Fibroblast of skin of back (primary cell): ENCODE data around the gene LSM3.

Experiments used
- DNase-seq: peaks from one replicate; pipeline ENCODE4 v3.0.0-alpha.2; 2013

The LSM3 gene

GRCh38 chr3:14242490-14243311, 64.1 kb downstream of the LSM3 start:
- DNase-seq = no peak

- no peak for DNase-seq
Measured at GRCh38 chr3:14243782-14244181, 65.2 kb downstream of the LSM3 start.

DNA sequence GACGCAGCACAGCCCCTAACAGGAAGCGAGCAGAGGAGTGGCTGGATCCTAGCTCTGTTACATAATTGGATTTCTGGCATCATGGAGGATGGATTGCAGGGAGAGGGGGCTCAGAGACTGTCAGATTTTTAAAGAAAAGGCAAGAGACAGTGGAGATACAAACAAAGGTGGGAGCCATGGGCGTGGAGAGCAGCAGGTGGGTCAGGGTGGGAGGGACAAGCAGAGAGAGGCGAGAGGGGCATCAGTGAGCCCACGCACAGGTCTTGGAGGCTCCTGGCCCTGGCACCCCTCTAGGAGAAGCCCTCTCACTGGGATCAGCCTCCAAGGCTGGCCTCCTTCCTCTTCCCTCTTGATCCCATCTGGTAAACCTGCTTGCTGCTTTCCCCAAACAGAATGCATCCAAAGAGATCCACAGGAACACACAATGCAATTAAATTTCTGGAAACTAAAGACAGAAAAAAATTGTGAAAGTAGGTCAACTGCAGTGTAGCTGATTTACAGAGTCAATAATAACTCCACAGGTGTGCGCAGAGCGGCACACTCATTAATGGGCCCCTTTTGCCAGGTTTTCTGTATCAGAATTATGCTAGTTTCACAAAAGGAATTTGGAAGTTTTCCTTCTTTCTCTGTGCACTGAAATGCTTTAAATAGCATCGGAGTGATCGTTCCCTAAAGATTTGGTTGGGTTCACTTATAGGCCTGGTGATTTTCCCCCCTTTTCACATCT, 66.1 kb downstream of the LSM3 start:
- DNase-seq = no peak

DNA sequence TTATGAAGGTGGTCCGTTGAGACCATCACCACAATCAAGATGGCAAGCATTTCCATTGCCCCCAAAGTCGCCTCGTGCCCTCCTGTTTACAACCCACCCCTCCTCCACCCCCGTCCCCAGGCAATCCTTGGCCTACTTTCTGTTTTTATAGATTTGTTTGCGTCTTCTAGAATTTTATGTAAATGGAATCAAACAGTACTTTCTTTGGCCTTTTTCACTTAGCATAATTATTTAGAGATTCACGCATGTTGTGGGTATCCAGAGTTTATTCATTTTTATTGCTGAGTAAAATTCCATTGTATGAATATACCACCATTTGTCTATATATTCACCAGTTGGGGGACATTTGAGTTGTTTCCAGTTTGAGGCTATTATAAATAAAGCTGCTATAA, 66.6 kb downstream of the LSM3 start:
- DNase-seq = no peak

DNA sequence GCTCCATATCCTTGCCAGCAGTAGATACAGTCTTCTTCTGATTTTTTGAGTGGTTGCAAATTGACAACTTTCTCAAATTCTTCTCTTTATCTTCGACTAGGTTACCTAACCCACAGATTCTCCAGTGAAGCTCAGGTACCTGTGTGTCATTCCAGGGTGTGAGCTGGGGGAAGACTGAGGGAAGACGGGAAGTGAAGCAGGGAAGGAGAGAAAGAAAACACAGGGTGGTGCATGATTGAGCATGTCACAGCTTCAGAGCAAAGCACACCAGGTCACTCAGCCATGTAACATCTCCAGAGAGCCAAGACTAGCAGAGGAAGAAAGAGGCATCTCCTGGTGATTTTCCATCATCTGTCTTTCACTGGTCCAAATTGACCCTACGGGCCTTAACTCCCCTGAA, 67.2 kb downstream of the LSM3 start:
- no peak for DNase-seq

DNA sequence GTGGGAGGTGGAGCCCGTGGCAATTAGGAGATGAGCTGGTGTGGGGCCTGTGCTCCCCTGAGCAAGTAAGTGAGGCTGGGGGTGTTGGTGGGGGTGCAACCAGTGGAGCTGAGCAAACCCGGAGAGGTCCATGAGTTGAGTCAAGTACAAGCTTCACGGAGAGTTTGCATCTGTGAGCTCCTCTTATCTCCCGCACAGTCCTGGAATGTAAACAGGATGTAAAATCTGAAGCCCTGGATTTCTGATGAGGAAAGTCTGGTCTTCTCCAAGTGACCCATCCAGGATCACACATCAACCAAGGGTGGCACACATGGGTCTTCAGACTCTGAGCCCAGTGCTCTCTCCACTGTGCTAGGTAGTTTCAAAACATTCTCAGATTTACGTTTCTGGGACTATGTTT, 67.8 kb downstream of the LSM3 start:
- no peak for DNase-seq

- no peak for DNase-seq
Measured at GRCh38 chr3:14248477-14248848, 69.8 kb downstream of the LSM3 start.

DNA sequence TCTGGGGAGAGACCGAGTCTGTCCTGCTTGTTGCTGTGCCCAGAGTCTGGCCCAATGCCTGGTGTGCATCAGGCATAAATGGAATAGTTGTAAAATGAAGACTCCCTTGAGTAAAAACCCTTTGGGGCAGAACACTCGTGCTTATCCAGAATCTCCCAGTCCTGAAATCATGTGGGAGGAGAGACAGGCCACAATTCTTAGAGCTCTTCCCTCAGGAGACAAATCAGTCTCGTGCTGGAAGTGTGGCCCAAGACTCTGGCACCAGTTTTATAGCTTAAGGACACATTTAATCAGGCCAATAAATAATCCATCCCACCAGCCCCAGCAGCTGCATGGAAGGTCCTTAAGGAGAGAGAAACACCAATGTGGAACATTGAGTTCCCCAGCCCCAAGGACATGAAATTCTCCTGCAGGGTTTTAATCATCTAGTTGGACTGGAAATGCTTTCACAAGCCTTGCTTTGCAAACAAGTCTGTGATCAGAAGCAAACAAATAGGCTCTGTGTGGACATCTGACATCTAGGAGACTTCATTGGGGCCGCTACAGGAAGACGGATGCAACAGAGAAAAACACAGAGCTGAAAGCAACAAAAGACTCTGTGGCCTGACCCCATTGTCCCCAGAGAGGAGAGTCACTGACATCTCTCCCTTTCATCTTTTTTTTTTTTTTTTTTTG, 70.4 kb downstream of the LSM3 start:
- no peak for DNase-seq
